Activated CD4-positive, alpha-beta T cell treated with anti-CD3 and anti-CD28 coated beads for 36 hours (primary cell): ENCODE measurements around the gene MT1X. TPM values are rescaled to one million over a fixed set of nuclear protein-coding genes. Genes with fewer than 3 reads are reported as not detected.
"Not testable (repeated sequence)": the region's sequence is repeated elsewhere in the genome, so short reads cannot be mapped to it uniquely, and the experiment has no call there.

Experiments used
- ATAC-seq: fragments of 200-7000 bp; cut with Tn5 transposase; one replicate; pipeline ENCODE4 v1.10.0; 2021; ENCODE audit warnings: mild to moderate bottlenecking, moderate library complexity
- CTCF ChIA-PET: fragments of 350-600 bp; sonication (Branson Sonifier 250); formaldehyde crosslinking; loops from one replicate; lab custom pipeline; 2021; ENCODE audit warnings: antibody characterized with exemption; lab: Charles Lee
- POLR2A ChIA-PET: fragments of 350-600 bp; sonication (Branson Sonifier 250); formaldehyde crosslinking; loops from one replicate; lab custom pipeline; 2021; ENCODE audit warnings: antibody characterized with exemption, inconsistent platforms; lab: Charles Lee
- DNase-seq: peaks from one replicate; pipeline ENCODE4 v3.0.0-alpha.2; 2020
- H3K27ac Mint-ChIP-seq: one replicate; pipeline ENCODE4 v1.8.0; 2021; ENCODE audit warnings: mixed read lengths
- H3K27me3 Mint-ChIP-seq: one replicate; pipeline ENCODE4 v1.8.0; 2021; ENCODE audit warnings: mixed read lengths
- H3K36me3 Mint-ChIP-seq: one replicate; pipeline ENCODE4 v1.8.0; 2021; ENCODE audit warnings: low read depth, mixed read lengths
- H3K4me1 Mint-ChIP-seq: one replicate; pipeline ENCODE4 v1.8.0; 2021; ENCODE audit warnings: mixed read lengths
- H3K4me3 Mint-ChIP-seq: one replicate; pipeline ENCODE4 v1.8.0; 2021; ENCODE audit warnings: mild to moderate bottlenecking, moderate library complexity, mixed read lengths
- H3K9me3 Mint-ChIP-seq: one replicate; pipeline ENCODE4 v1.8.0; 2021; ENCODE audit warnings: low read depth, mixed read lengths
- intact Hi-C, 2 experiments: fragments of 100-400 bp; cut with DNase I in 1 of 2; cut with micrococcal nuclease in 1 of 2; formaldehyde crosslinking; loops; one replicate each; pipeline versions ENCODE4 v1.14.2 to v1.15.1; 2022 to 2024; cut with DNase I, micrococcal nuclease
- total RNA-seq, 2 experiments: library from RNA; stranded (reverse); gene quantifications; one replicate each; pipeline ENCODE4 v1.2.3, GENCODE V29; 2021

MT1X gene
- total RNA-seq, 2 experiments from 2014 or later: 46.8 to 59.3 TPM

- Mint-ChIP-seq H3K27me3 (peaks cover 73% of the 10 kb centered on the region), H3K4me3 (no peak overlapping the region), H3K4me1 (peaks cover 18% of the 10 kb centered on the region), H3K36me3 (no peaks in the 10 kb centered on the region), H3K9me3 (no peaks in the 10 kb centered on the region), H3K27ac (no peak overlapping the region)
- intact Hi-C loops: loop anchor here (2.0 kb wide), 2 partner anchors 13 to 45 kb away; partner anchors contain the start of genes MT1E (in 1 of the 2) and MT1X (in 1 of the 2)
- ATAC-seq (no peak), DNase-seq (no peak)
- ChIA-PET CTCF (interaction anchor here (1.2 kb wide), 1 partner anchor 32 kb away, joined by 3 read pairs; no protein-coding TSS in a partner anchor), POLR2A (interaction anchor here (0.6 to 1.0 kb wide), 3 partner anchors 12 to 746 kb away, joined by 4 to 5 read pairs (median 4); partner anchors contain the start of genes MT1X and MT2A)
Observed at GRCh38 chr16:56669840-56670619, 12.2 kb upstream of the MT1X start.

- Mint-ChIP-seq H3K36me3 (no peaks in the 10 kb centered on the region), H3K4me3 (no peak overlapping the region), H3K27me3 (peaks cover 76% of the 10 kb centered on the region), H3K4me1 (peaks cover 23% of the 10 kb centered on the region), H3K27ac (no peak overlapping the region), H3K9me3 (no peaks in the 10 kb centered on the region)
- ChIA-PET CTCF (interaction anchor here (1.2 kb wide), 1 partner anchor 32 kb away, joined by 3 read pairs; no protein-coding TSS in a partner anchor), POLR2A (no interaction called here)
- ATAC-seq: no peak
- intact Hi-C loops: no loop called here
- no peak for DNase-seq
Observed at GRCh38 chr16:56670620-56670934, 11.7 kb upstream of the MT1X start.

GRCh38 chr16:56671691-56672090 is 10.6 kb upstream of the MT1X start:
- DNase-seq, H3K9me3 Mint-ChIP-seq, H3K36me3 Mint-ChIP-seq, intact Hi-C loops, H3K4me3 Mint-ChIP-seq, POLR2A ChIA-PET, H3K27ac Mint-ChIP-seq, CTCF ChIA-PET, ATAC-seq: not testable (repeated sequence)
- H3K27me3 Mint-ChIP-seq: peaks cover 67% of the 10 kb centered on the region
- peaks cover 28% of the 10 kb centered on the region for H3K4me1 Mint-ChIP-seq

GRCh38 chr16:56672171-56672570 is 10.1 kb upstream of the MT1X start:
- H3K4me3 Mint-ChIP-seq, H3K27ac Mint-ChIP-seq, DNase-seq, H3K36me3 Mint-ChIP-seq, intact Hi-C loops, H3K9me3 Mint-ChIP-seq, ATAC-seq: not testable (repeated sequence)
- Mint-ChIP-seq H3K4me1 (peaks cover 28% of the 10 kb centered on the region), H3K27me3 (peaks cover 64% of the 10 kb centered on the region)
- POLR2A ChIA-PET: interaction anchor here (0.7 kb wide), 1 partner anchor 11 kb away, joined by 3 read pairs; no protein-coding TSS in a partner anchor
- CTCF ChIA-PET: interaction anchor here (2.3 kb wide), 1 partner anchor 30 kb away, joined by 16 read pairs; no protein-coding TSS in a partner anchor

- ATAC-seq: peak; percentile 18
- Mint-ChIP-seq H3K4me1 (peaks cover 25% of the 10 kb centered on the region), H3K9me3 (no peaks in the 10 kb centered on the region), H3K36me3 (no peaks in the 10 kb centered on the region), H3K27me3 (peaks cover 57% of the 10 kb centered on the region), H3K27ac (no peak overlapping the region), H3K4me3 (no peak overlapping the region)
- DNase-seq: no peak
- POLR2A ChIA-PET: interaction anchor here (0.7 kb wide), 1 partner anchor 10 kb away, joined by 3 read pairs; no protein-coding TSS in a partner anchor
- CTCF ChIA-PET: interaction anchor here (0.5 to 2.3 kb wide), 7 partner anchors 10 to 97 kb away, joined by 3 to 16 read pairs (median 4); partner anchors contain the start of gene MT1X
- intact Hi-C loops: no loop called here
Observed at GRCh38 chr16:56672761-56673536, 9.3 kb upstream of the MT1X start.

- DNase-seq (peak; percentile 53), ATAC-seq (no peak)
- Mint-ChIP-seq H3K36me3 (no peaks in the 10 kb centered on the region), H3K9me3 (no peaks in the 10 kb centered on the region), H3K4me3 (no peak overlapping the region), H3K4me1 (peaks cover 19% of the 10 kb centered on the region), H3K27ac (no peak overlapping the region), H3K27me3 (peaks cover 49% of the 10 kb centered on the region)
- ChIA-PET POLR2A (interaction anchor here (0.9 kb wide), 1 partner anchor 48 kb away, joined by 3 read pairs; the partner anchor contains the start of gene MT1E), CTCF (interaction anchor here (1.2 to 2.3 kb wide), 4 partner anchors 9 to 98 kb away, joined by 4 to 16 read pairs (median 4); partner anchors contain the start of gene MT1X)
- intact Hi-C loops: loop anchor here in 1 of 2 experiments (1.0 kb wide), 1 partner anchor 28 kb away; no protein-coding TSS in a partner anchor
Observed at GRCh38 chr16:56673921-56674320, 8.3 kb upstream of the MT1X start.

- Mint-ChIP-seq H3K4me1 (peaks cover 16% of the 10 kb centered on the region), H3K27me3 (peaks cover 43% of the 10 kb centered on the region)
- not testable (repeated sequence) for H3K36me3 Mint-ChIP-seq, H3K9me3 Mint-ChIP-seq, H3K4me3 Mint-ChIP-seq, ATAC-seq, DNase-seq, H3K27ac Mint-ChIP-seq
- ChIA-PET CTCF (interaction anchor here (1.6 to 2.3 kb wide), 2 partner anchors 8 to 27 kb away, joined by 4 to 16 read pairs; partner anchors contain the start of gene MT1X), POLR2A (interaction anchor here (0.9 kb wide), 1 partner anchor 49 kb away, joined by 3 read pairs; the partner anchor contains the start of gene MT1E)
- intact Hi-C loops: loop anchor here in 1 of 2 experiments (1.0 kb wide), 1 partner anchor 28 kb away; no protein-coding TSS in a partner anchor
Observed at GRCh38 chr16:56674570-56674969, 7.7 kb upstream of the MT1X start.

GRCh38 chr16:56675685-56676210 is 6.5 kb upstream of the MT1X start:
- peak; percentile 60 for ATAC-seq
- H3K27ac Mint-ChIP-seq: peak overlapping the region; percentile 13
- DNase-seq: peak; percentile 77
- peaks cover 12% of the 10 kb centered on the region for H3K4me1 Mint-ChIP-seq
- H3K36me3 Mint-ChIP-seq: no peaks in the 10 kb centered on the region
- H3K9me3 Mint-ChIP-seq: no peaks in the 10 kb centered on the region
- ChIA-PET POLR2A (interaction anchor here (0.5 to 1.2 kb wide), 5 partner anchors 13 to 67 kb away, joined by 3 to 8 read pairs (median 5); partner anchors contain the start of genes MT1E and MT2A), CTCF (interaction anchor here (0.7 to 1.7 kb wide), 6 partner anchors 10 to 110 kb away, joined by 3 to 11 read pairs (median 4); no protein-coding TSS in a partner anchor)
- intact Hi-C loops: no loop called here
- peaks cover 33% of the 10 kb centered on the region for H3K27me3 Mint-ChIP-seq
- peak overlapping the region; percentile 47 for H3K4me3 Mint-ChIP-seq

- no peak overlapping the region for H3K27ac Mint-ChIP-seq
- ATAC-seq (no peak), DNase-seq (no peak)
- H3K4me1 Mint-ChIP-seq: peaks cover 21% of the 10 kb centered on the region
- ChIA-PET POLR2A (no interaction called here), CTCF (interaction anchor here (0.8 to 1.3 kb wide), 2 partner anchors 9 to 100 kb away, joined by 3 read pairs; partner anchors contain the start of gene MT1G)
- intact Hi-C loops: no loop called here
- no peaks in the 10 kb centered on the region for H3K9me3 Mint-ChIP-seq
- H3K27me3 Mint-ChIP-seq: peaks cover 21% of the 10 kb centered on the region
- H3K4me3 Mint-ChIP-seq: no peak overlapping the region
- no peaks in the 10 kb centered on the region for H3K36me3 Mint-ChIP-seq
Observed at GRCh38 chr16:56677474-56677873, 4.8 kb upstream of the MT1X start.

- Mint-ChIP-seq H3K9me3 (no peaks in the 10 kb centered on the region), H3K27me3 (peaks cover 12% of the 10 kb centered on the region), H3K36me3 (peaks cover 6% of the 10 kb centered on the region), H3K27ac (no peak overlapping the region), H3K4me1 (peaks cover 29% of the 10 kb centered on the region), H3K4me3 (no peak overlapping the region)
- intact Hi-C loops: no loop called here
- CTCF ChIA-PET: interaction anchor here (1.0 to 1.6 kb wide), 4 partner anchors 11 to 88 kb away, joined by 3 to 6 read pairs (median 5); no protein-coding TSS in a partner anchor
- POLR2A ChIA-PET: interaction anchor here (1.0 kb wide), 1 partner anchor 71 kb away, joined by 4 read pairs; the partner anchor contains the start of gene MT2A
- no peak for ATAC-seq
- no peak for DNase-seq
Observed at GRCh38 chr16:56679078-56679730, 3.1 kb upstream of the MT1X start.
